Stimulated activated effector memory CD8-positive, alpha-beta T cell treated with anti-CD3 and anti-CD28 coated beads, Interleukin-12 subunit alpha, Interleukin-12 subunit beta, amount 100 ng/mL, for 72 hours (primary cell): ENCODE data around the gene RNF183.
"Not testable (repeated sequence)": the region's sequence is repeated elsewhere in the genome, so short reads cannot be mapped to it uniquely, and the experiment has no call there.

Experiments
- ATAC-seq: fragments of 150-1000 bp; cut with Tn5 transposase; 2 replicates; pipeline ENCODE4 v1.10.0; 2021
- DNase-seq, 2 donors: peaks; one replicate each; pipeline ENCODE4 v3.0.0; 2021 to 2022; ENCODE audit warnings: low spot score in 2 of 2
- H3K27ac Mint-ChIP-seq: one replicate; pipeline ENCODE4 v1.8.0; 2022; ENCODE audit warnings: mild to moderate bottlenecking, mixed read lengths
- H3K36me3 Mint-ChIP-seq: one replicate; pipeline ENCODE4 v1.8.0; 2022; ENCODE audit warnings: mild to moderate bottlenecking, mixed read lengths
- H3K4me1 Mint-ChIP-seq: one replicate; pipeline ENCODE4 v1.8.0; 2022; ENCODE audit warnings: mixed read lengths
- H3K4me3 Mint-ChIP-seq: one replicate; pipeline ENCODE4 v1.8.0; 2022; ENCODE audit warnings: mild to moderate bottlenecking, mixed read lengths
- H3K9me3 Mint-ChIP-seq: one replicate; pipeline ENCODE4 v1.8.0; 2022; ENCODE audit warnings: mixed read lengths

RNF183 gene

DNA sequence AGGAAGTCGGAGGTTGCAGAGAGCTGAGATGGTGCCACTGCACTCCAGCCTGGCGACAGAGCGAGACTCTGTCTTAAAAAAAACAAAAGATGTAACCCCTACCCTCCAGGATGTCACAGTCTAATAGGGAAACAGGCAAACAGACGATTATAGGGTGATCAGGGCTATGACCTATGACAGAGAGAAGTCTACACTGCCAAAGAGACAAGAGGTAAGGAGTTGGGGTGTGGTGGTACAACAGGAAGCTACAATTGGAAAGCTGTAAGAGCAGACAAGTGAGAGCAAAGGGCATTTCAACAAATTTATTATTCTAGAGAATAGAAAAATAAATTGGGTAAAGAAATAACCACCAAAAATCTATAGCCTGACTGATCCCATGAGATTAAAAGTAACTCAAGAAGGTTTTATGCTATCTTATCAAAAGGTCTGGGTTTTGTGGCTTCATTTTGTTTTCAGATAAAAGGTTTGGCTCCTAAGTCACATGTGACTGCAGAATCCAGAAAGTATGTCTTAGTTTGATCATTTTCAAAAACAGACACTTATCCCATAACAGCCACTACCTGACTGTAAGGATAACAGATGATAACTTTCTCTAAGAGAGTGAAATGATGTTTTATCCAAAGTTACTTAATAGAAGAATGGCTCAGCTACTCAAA lies 35.1 kb downstream of the RNF183 start:
- peaks cover 12% of the 10 kb centered on the region for H3K4me1 Mint-ChIP-seq
- peak overlapping the region; percentile 69 for H3K27ac Mint-ChIP-seq
- no peak for DNase-seq
- H3K36me3 Mint-ChIP-seq: peaks cover 89% of the 10 kb centered on the region
- no peaks in the 10 kb centered on the region for H3K9me3 Mint-ChIP-seq
- no peak overlapping the region for H3K4me3 Mint-ChIP-seq
- no peak for ATAC-seq

GRCh38 chr9:113266174-113266573 lies 37.0 kb downstream of the RNF183 start:
- Mint-ChIP-seq H3K4me1 (peaks cover 12% of the 10 kb centered on the region), H3K27ac (no peak overlapping the region), H3K4me3 (no peak overlapping the region), H3K9me3 (no peaks in the 10 kb centered on the region), H3K36me3 (peaks cover 72% of the 10 kb centered on the region)
- ATAC-seq (no peak), DNase-seq (no peak)

GRCh38 chr9:113261917-113262671 lies 41.1 kb downstream of the RNF183 start:
- Mint-ChIP-seq H3K4me1 (no peaks in the 10 kb centered on the region), H3K4me3 (no peak overlapping the region), H3K9me3 (no peaks in the 10 kb centered on the region), H3K36me3 (peaks cover 72% of the 10 kb centered on the region), H3K27ac (no peak overlapping the region)
- DNase-seq (no peak), ATAC-seq (no peak)

DNA sequence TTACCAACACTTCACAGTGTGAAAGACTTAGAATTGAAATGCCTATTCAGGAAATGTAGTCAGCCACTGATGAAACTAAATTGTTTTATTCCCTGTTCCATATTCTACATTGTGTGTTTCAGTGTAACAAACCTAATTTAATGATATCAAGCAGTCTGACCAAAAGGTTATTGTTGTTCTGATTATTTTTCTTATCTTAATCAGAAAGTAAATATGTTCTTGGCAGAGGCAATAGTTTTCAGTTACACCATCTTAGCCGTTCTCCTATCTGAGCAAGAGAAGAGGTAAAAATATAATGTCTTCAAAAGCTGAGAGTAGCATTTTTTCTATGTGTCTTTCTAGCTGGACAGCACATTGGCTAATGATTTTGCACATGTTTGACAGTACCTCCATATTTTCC lies 44.9 kb downstream of the RNF183 start:
- ATAC-seq (no peak), DNase-seq (no peak)
- Mint-ChIP-seq H3K4me1 (no peaks in the 10 kb centered on the region), H3K36me3 (peaks cover 54% of the 10 kb centered on the region), H3K27ac (no peak overlapping the region), H3K4me3 (no peak overlapping the region), H3K9me3 (no peaks in the 10 kb centered on the region)

- H3K27ac Mint-ChIP-seq: no peak overlapping the region
- no peak overlapping the region for H3K4me3 Mint-ChIP-seq
- no peaks in the 10 kb centered on the region for H3K4me1 Mint-ChIP-seq
- H3K9me3 Mint-ChIP-seq: no peaks in the 10 kb centered on the region
- H3K36me3 Mint-ChIP-seq: peaks cover 54% of the 10 kb centered on the region
- no peak for DNase-seq
- ATAC-seq: no peak
Measured at GRCh38 chr9:113257863-113258262, 45.3 kb downstream of the RNF183 start.

DNA sequence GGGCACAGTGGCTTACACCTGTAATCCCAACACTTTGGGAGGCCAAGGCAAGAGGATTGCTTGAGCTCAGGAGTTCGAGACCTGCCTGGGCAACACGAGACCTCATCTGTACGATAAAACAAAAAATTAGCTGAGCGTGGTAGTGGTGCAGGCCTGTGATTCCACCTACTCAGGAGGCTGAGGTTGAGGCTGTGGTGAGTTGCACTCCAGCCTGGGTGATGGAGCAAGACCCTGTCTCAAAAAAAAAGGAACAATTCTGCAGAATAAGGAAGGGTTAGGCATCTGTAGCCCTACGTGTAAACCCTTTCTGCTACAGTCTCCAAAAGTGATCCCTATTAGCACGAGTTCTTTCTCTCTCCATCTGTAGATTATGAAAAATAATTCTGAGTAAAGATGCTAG lies 47.7 kb downstream of the RNF183 start:
- no peak for DNase-seq
- Mint-ChIP-seq H3K4me1 (no peaks in the 10 kb centered on the region), H3K27ac (no peak overlapping the region), H3K4me3 (no peak overlapping the region), H3K9me3 (no peaks in the 10 kb centered on the region), H3K36me3 (peaks cover 44% of the 10 kb centered on the region)
- no peak for ATAC-seq

- Mint-ChIP-seq H3K27ac (no peak overlapping the region), H3K4me3 (no peak overlapping the region), H3K4me1 (no peaks in the 10 kb centered on the region), H3K9me3 (no peaks in the 10 kb centered on the region), H3K36me3 (peaks cover 39% of the 10 kb centered on the region)
- ATAC-seq (no peak), DNase-seq (no peak)
Measured at GRCh38 chr9:113254991-113255390, 48.2 kb downstream of the RNF183 start.

GRCh38 chr9:113250807-113251206 lies 52.4 kb downstream of the RNF183 start:
- Mint-ChIP-seq H3K27ac (no peak overlapping the region), H3K36me3 (no peaks in the 10 kb centered on the region), H3K4me3 (no peak overlapping the region), H3K9me3 (no peaks in the 10 kb centered on the region), H3K4me1 (no peaks in the 10 kb centered on the region)
- ATAC-seq: no peak
- DNase-seq: no peak

DNA sequence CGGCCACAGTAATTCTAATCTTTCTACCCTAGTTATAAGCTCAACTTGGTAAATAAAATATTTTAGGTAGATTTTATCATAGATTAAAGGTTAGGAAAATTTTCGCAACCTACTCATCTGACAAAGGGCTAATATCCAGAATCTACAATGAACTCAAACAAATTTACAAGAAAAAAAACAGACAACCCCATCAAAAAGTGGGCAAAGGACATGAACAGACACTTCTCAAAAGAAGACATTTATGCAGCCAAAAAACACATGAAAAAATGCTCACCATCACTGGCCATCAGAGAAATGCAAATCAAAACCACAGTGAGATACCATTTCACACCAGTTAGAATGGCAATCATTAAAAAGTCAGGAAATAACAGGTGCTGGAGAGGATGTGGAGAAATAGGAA lies 53.5 kb downstream of the RNF183 start:
- not testable (repeated sequence) for H3K4me3 Mint-ChIP-seq, ATAC-seq, H3K4me1 Mint-ChIP-seq, H3K9me3 Mint-ChIP-seq, H3K36me3 Mint-ChIP-seq, DNase-seq, H3K27ac Mint-ChIP-seq

DNA sequence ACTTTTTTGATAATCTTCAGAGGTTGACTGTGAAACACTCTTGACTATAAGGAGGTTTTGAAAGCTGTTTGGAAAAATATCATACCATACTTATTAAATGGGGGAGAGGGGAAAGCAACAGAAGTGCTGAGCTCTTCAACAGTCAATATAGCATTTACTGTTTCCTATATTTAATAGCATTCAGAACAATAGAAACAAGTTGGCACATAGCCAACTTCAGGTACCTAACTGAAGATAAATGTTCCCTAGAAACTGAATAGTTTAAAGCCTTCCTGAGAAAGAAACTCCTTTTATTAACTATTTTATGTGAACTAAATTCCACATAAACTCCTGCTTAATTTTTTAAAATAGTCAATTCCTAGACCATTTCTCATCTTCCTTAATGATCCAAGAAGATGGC lies 55.5 kb downstream of the RNF183 start:
- ATAC-seq (no peak), DNase-seq (no peak)
- no peaks in the 10 kb centered on the region for H3K4me1 Mint-ChIP-seq
- no peak overlapping the region for H3K4me3 Mint-ChIP-seq
- no peak overlapping the region for H3K27ac Mint-ChIP-seq
- no peaks in the 10 kb centered on the region for H3K9me3 Mint-ChIP-seq
- H3K36me3 Mint-ChIP-seq: no peaks in the 10 kb centered on the region
